Central memory CD8-positive, alpha-beta T cell (primary cell): ENCODE data around the gene OR2H1.

Experiments used
- ATAC-seq: fragments of 150-1000 bp; cut with Tn5 transposase; replicated peaks from 2 replicates; pipeline ENCODE4 v1.10.0; 2022; ENCODE audit warnings: mild to moderate bottlenecking, moderate FRiP score, moderate number of reproducible peaks; ENCODE audit not compliant: poor library complexity, severe bottlenecking; ENCODE audit errors: extremely low read depth
- DNase-seq, 2 donors: peaks; one replicate each; pipeline ENCODE4 v3.0.0; 2021; ENCODE audit warnings: low spot score in 2 of 2
- H3K27ac Mint-ChIP-seq: one replicate; pipeline ENCODE4 v1.8.0; 2022; ENCODE audit warnings: low read depth, mild to moderate bottlenecking, moderate library complexity, mixed read lengths
- H3K27me3 Mint-ChIP-seq: one replicate; pipeline ENCODE4 v1.8.0; 2022; ENCODE audit warnings: mixed read lengths
- H3K36me3 Mint-ChIP-seq: one replicate; pipeline ENCODE4 v1.8.0; 2022; ENCODE audit warnings: mild to moderate bottlenecking, moderate library complexity, mixed read lengths; ENCODE audit not compliant: insufficient read depth
- H3K4me1 Mint-ChIP-seq: one replicate; pipeline ENCODE4 v1.8.0; 2022; ENCODE audit warnings: mixed read lengths
- H3K4me3 Mint-ChIP-seq: one replicate; pipeline ENCODE4 v1.8.0; 2022; ENCODE audit warnings: mild to moderate bottlenecking, moderate library complexity, mixed read lengths
- H3K9me3 Mint-ChIP-seq: one replicate; pipeline ENCODE4 v1.8.0; 2022; ENCODE audit warnings: mixed read lengths

Gene OR2H1

DNA sequence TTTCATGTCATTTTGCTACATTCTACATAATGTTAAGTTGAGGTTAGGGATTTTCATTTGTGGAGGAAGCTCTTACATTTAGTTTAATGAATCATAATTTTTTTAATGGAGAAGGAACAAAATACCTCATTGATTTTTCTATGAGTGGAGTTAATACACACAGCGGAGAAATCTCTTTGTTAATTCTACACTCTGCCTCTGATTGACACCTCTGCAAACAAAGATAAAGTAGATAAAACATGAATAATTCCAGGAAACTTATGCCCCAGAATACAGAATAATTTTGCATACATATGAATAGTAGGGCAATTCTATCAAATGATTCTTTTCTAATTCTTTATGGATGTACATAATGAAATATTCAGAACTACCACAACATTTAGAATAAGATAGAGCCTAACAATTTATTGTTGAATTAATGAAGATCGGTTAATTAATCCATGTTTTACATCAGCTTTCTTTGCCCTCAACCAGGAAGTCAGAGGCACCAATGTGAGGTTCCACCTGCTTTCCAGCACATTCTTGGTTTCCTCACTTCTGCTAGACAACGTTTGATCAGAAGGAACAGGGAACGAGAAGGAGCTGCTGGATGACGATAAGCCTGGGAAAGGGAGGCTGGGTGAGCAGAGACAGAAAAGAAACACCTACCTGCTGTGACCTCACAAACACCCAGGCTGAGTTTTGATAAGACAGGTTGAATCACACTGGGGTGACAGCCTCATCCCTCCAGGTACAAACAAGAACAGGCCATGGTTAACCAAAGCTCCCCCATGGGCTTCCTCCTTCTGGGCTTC is 4.3 kb downstream of the OR2H1 start:
- Mint-ChIP-seq H3K27ac (no peak overlapping the region), H3K36me3 (no peaks in the 10 kb centered on the region), H3K4me3 (no peak overlapping the region), H3K4me1 (no peaks in the 10 kb centered on the region), H3K9me3 (no peaks in the 10 kb centered on the region), H3K27me3 (peaks cover 35% of the 10 kb centered on the region)
- DNase-seq (no peak), ATAC-seq (no peak)

DNA sequence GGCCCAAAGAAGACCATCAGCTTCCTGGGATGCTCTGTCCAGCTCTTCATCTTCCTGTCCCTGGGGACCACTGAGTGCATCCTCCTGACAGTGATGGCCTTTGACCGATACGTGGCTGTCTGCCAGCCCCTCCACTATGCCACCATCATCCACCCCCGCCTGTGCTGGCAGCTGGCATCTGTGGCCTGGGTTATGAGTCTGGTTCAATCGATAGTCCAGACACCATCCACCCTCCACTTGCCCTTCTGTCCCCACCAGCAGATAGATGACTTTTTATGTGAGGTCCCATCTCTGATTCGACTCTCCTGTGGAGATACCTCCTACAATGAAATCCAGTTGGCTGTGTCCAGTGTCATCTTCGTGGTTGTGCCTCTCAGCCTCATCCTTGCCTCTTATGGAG is 5.1 kb downstream of the OR2H1 start:
- Mint-ChIP-seq H3K4me3 (no peak overlapping the region), H3K27me3 (peaks cover 35% of the 10 kb centered on the region), H3K4me1 (no peaks in the 10 kb centered on the region), H3K9me3 (no peaks in the 10 kb centered on the region), H3K36me3 (no peaks in the 10 kb centered on the region), H3K27ac (no peak overlapping the region)
- ATAC-seq: no peak
- no peak for DNase-seq

GRCh38 chr6:29465279-29465678 is 8.3 kb downstream of the OR2H1 start:
- no peaks in the 10 kb centered on the region for H3K4me1 Mint-ChIP-seq
- H3K27me3 Mint-ChIP-seq: peaks cover 55% of the 10 kb centered on the region
- ATAC-seq (no peak), DNase-seq (no peak)
- no peaks in the 10 kb centered on the region for H3K36me3 Mint-ChIP-seq
- H3K4me3 Mint-ChIP-seq: no peak overlapping the region
- H3K9me3 Mint-ChIP-seq: no peaks in the 10 kb centered on the region
- no peak overlapping the region for H3K27ac Mint-ChIP-seq

DNA sequence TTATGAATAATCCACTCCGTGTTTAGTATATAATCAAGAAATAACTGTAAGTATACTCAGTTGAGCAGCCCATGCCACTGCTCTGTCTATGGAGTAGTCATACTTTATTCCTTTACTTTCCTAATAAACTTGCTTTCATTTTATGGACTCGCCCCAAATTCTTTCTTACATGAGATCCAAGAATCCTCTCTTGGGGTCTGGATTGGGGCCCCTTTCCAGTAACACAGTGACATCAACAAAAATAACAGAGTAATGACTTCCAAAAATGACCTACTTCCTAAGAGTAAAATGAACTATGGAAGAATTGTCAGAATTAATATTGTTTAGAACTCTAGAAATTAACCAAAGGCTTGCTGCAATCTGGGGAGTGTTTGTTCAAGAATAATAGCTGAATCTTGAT is 8.8 kb downstream of the OR2H1 start:
- no peak for ATAC-seq
- Mint-ChIP-seq H3K36me3 (no peaks in the 10 kb centered on the region), H3K27me3 (peaks cover 55% of the 10 kb centered on the region), H3K4me3 (no peak overlapping the region), H3K27ac (no peak overlapping the region), H3K9me3 (no peaks in the 10 kb centered on the region), H3K4me1 (no peaks in the 10 kb centered on the region)
- no peak for DNase-seq

GRCh38 chr6:29466241-29466640 is 9.3 kb downstream of the OR2H1 start:
- H3K4me3 Mint-ChIP-seq: no peak overlapping the region
- no peak for DNase-seq
- no peak overlapping the region for H3K27ac Mint-ChIP-seq
- no peaks in the 10 kb centered on the region for H3K4me1 Mint-ChIP-seq
- no peaks in the 10 kb centered on the region for H3K9me3 Mint-ChIP-seq
- ATAC-seq: no peak
- H3K27me3 Mint-ChIP-seq: peaks cover 55% of the 10 kb centered on the region
- H3K36me3 Mint-ChIP-seq: no peaks in the 10 kb centered on the region

DNA sequence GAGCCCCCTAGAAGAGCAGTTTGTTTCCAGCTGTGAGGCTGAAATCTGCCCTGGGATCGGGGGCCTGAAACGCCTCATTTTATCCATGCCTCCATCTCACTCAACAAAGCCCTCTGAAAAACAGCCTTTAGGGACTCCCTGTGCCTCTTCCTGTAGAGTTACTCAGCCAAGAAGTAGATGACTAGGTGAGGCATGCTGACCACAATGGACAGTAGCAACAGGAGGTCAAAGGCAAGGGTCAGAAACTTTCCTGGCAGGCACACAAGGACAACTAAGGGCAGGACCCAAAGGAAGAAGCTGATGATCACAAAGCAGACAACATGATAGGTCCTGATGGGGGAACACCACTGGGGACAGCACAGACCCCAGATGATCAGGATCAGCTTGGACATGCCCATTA is 18.0 kb downstream of the OR2H1 start:
- no peaks in the 10 kb centered on the region for H3K4me1 Mint-ChIP-seq
- no peak overlapping the region for H3K27ac Mint-ChIP-seq
- no peak for DNase-seq
- ATAC-seq: no peak
- no peak overlapping the region for H3K4me3 Mint-ChIP-seq
- H3K9me3 Mint-ChIP-seq: no peaks in the 10 kb centered on the region
- H3K36me3 Mint-ChIP-seq: no peaks in the 10 kb centered on the region
- peaks cover 16% of the 10 kb centered on the region for H3K27me3 Mint-ChIP-seq

DNA sequence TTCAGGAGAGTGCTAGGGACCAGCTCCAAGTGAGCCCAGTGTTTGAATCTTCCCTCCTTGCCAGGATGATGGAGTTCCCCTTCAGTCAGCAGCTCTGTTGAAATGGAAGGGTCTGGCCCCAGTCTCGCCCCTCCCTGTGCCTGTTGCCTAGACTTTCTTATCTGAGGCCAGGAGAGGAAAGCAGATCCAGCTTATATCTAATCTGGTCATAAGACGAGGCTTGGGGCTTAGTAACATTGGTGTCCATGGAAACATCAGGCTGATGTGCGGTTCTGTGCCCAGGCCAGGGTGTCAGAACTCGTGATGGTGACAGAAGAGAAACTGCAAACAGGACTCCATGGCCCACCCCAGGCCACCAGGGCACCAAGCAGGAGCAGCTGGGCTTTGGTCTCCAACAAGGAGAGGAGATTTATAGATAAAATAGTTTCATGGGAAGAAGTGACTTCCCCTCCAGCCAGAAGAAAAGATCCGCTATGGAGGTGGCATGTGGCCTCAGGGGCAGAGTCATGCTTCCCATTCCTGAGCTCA is 21.0 kb downstream of the OR2H1 start:
- Mint-ChIP-seq H3K27me3 (peaks cover 24% of the 10 kb centered on the region), H3K36me3 (no peaks in the 10 kb centered on the region), H3K4me3 (no peak overlapping the region), H3K9me3 (no peaks in the 10 kb centered on the region), H3K4me1 (no peaks in the 10 kb centered on the region), H3K27ac (no peak overlapping the region)
- ATAC-seq (no peak), DNase-seq (no peak)

GRCh38 chr6:29478740-29479139 is 21.8 kb downstream of the OR2H1 start:
- no peak for ATAC-seq
- Mint-ChIP-seq H3K27ac (no peak overlapping the region), H3K4me1 (no peaks in the 10 kb centered on the region), H3K27me3 (peaks cover 25% of the 10 kb centered on the region), H3K4me3 (no peak overlapping the region), H3K9me3 (no peaks in the 10 kb centered on the region), H3K36me3 (no peaks in the 10 kb centered on the region)
- no peak for DNase-seq

GRCh38 chr6:29479560-29479959 is 22.6 kb downstream of the OR2H1 start:
- Mint-ChIP-seq H3K4me1 (no peaks in the 10 kb centered on the region), H3K4me3 (no peak overlapping the region), H3K27ac (no peak overlapping the region), H3K9me3 (no peaks in the 10 kb centered on the region), H3K36me3 (no peaks in the 10 kb centered on the region), H3K27me3 (peaks cover 26% of the 10 kb centered on the region)
- DNase-seq (no peak), ATAC-seq (no peak)

- Mint-ChIP-seq H3K4me3 (no peak overlapping the region), H3K27me3 (peaks cover 52% of the 10 kb centered on the region), H3K27ac (no peak overlapping the region), H3K9me3 (no peaks in the 10 kb centered on the region), H3K4me1 (no peaks in the 10 kb centered on the region), H3K36me3 (no peaks in the 10 kb centered on the region)
- ATAC-seq: no peak
- no peak for DNase-seq
Observed at GRCh38 chr6:29483186-29483585, 26.2 kb downstream of the OR2H1 start.

DNA sequence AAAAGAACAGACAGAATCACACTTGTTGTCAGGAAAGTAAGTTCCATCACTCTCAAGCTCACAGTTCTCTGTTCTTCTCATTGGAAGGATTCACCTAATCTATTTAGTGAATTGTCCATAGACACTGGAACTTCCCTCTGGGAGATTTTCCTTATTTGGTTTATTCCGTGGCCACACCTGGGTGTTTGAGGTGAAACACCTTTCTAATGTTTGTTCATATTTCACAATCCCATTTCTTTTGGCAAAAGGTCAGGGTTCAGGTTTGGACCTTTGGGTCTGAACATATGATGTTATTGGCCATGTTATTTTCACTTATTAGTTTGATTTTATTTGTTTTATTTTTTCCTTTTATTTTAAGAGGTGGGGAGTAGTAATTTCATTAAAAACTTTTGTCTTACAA is 26.8 kb downstream of the OR2H1 start:
- no peak for ATAC-seq
- DNase-seq: no peak
- H3K9me3 Mint-ChIP-seq: no peaks in the 10 kb centered on the region
- peaks cover 52% of the 10 kb centered on the region for H3K27me3 Mint-ChIP-seq
- no peak overlapping the region for H3K4me3 Mint-ChIP-seq
- H3K36me3 Mint-ChIP-seq: no peaks in the 10 kb centered on the region
- no peaks in the 10 kb centered on the region for H3K4me1 Mint-ChIP-seq
- H3K27ac Mint-ChIP-seq: no peak overlapping the region

- no peak for DNase-seq
- H3K27me3 Mint-ChIP-seq: peaks cover 55% of the 10 kb centered on the region
- H3K4me1 Mint-ChIP-seq: no peaks in the 10 kb centered on the region
- no peak overlapping the region for H3K27ac Mint-ChIP-seq
- no peak for ATAC-seq
- no peaks in the 10 kb centered on the region for H3K36me3 Mint-ChIP-seq
- no peaks in the 10 kb centered on the region for H3K9me3 Mint-ChIP-seq
- H3K4me3 Mint-ChIP-seq: no peak overlapping the region
Observed at GRCh38 chr6:29486577-29486976, 29.6 kb downstream of the OR2H1 start.

DNA sequence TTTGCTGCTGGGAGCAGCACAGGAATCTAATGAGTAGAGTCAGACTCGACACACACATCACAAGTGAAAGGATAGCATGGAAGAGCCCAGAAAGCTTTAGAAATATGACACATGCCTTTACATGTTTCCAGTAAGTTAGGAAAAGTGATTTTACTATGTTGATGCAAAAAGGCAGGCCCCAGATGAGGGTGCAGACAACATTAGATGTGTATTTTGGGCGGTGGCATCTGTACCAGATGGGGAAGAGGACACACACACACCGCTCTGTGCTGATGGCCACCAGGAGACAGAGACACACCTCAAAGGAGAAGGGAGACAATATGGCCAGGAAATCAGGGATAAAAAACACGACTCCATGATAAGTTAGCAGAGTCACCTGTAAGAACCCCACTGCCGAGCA is 30.2 kb downstream of the OR2H1 start:
- Mint-ChIP-seq H3K4me3 (no peak overlapping the region), H3K36me3 (no peaks in the 10 kb centered on the region), H3K9me3 (no peaks in the 10 kb centered on the region), H3K4me1 (no peaks in the 10 kb centered on the region), H3K27ac (no peak overlapping the region), H3K27me3 (peaks cover 54% of the 10 kb centered on the region)
- no peak for DNase-seq
- ATAC-seq: no peak
